ENCODE data around the gene ERMAP.

DNA sequence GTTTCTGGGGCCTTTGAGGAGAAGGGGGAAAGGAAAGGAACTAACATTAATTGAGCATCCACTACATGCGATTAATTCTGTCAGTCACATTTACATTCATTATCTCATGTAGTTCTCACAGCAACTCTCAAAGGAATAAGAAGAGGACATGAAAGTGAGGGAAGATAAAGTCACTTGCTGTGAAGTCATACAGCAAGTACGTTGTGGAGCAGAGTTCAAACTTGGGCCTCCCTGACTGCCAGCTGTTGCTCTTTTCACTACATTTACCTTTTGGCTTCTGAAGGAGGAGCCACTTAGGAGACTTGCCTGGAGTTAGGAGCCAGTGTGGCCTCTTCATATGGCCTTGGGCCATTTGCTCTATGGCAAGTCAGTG lies 35.7 kb downstream of the ERMAP start:
- TF ChIP-seq GABPA (IDR thresholded peaks at IDR 0.05; ENCODE audit: low read depth), result no peak
- TF ChIP-seq POLR2AphosphoS5 (IDR thresholded peaks at IDR 0.05; ENCODE audit: low read depth), result no peak
- TF ChIP-seq SPI1 (IDR thresholded peaks at IDR 0.05; ENCODE audit: borderline replicate concordance, low read depth), result no peak
- TF ChIP-seq, protein P1, sequence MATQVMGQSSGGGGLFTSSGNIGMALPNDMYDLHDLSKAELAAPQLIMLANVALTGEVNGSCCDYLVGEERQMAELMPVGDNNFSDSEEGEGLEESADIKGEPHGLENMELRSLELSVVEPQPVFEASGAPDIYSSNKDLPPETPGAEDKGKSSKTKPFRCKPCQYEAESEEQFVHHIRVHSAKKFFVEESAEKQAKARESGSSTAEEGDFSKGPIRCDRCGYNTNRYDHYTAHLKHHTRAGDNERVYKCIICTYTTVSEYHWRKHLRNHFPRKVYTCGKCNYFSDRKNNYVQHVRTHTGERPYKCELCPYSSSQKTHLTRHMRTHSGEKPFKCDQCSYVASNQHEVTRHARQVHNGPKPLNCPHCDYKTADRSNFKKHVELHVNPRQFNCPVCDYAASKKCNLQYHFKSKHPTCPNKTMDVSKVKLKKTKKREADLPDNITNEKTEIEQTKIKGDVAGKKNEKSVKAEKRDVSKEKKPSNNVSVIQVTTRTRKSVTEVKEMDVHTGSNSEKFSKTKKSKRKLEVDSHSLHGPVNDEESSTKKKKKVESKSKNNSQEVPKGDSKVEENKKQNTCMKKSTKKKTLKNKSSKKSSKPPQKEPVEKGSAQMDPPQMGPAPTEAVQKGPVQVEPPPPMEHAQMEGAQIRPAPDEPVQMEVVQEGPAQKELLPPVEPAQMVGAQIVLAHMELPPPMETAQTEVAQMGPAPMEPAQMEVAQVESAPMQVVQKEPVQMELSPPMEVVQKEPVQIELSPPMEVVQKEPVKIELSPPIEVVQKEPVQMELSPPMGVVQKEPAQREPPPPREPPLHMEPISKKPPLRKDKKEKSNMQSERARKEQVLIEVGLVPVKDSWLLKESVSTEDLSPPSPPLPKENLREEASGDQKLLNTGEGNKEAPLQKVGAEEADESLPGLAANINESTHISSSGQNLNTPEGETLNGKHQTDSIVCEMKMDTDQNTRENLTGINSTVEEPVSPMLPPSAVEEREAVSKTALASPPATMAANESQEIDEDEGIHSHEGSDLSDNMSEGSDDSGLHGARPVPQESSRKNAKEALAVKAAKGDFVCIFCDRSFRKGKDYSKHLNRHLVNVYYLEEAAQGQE (IDR thresholded peaks at IDR 0.05; ENCODE audit: insufficient replicate concordance, low read depth), result no peak

Measured in HL-60 (cell line).